Body of pancreas (tissue), 4 donors: Measurements from ENCODE around the gene FOXP1.
"Not testable (repeated sequence)": the region's sequence is repeated elsewhere in the genome, so short reads cannot be mapped to it uniquely, and the experiment has no call there.

Source experiments
- POLR2A ChIP-seq, 3 donors: fragments of 450-650 bp; IDR thresholded peaks; one replicate each; pipeline ENCODE4 v1.6.1; 2016; ENCODE audit warnings: antibody characterized with exemption in 3 of 3, mild to moderate bottlenecking in 2 of 3
- TF ChIP-seq, protein P1 (sequence below), 7 experiments: fragments of 450-650 bp in 4 of 7; fragments of 200-600 bp in 3 of 7; sonication (generic) in 3 of 7; IDR thresholded peaks; one replicate each; pipeline ENCODE4 v1.5.1; 2016 to 2019; ENCODE audit warnings: antibody characterized with exemption in 7 of 7

DNA sequence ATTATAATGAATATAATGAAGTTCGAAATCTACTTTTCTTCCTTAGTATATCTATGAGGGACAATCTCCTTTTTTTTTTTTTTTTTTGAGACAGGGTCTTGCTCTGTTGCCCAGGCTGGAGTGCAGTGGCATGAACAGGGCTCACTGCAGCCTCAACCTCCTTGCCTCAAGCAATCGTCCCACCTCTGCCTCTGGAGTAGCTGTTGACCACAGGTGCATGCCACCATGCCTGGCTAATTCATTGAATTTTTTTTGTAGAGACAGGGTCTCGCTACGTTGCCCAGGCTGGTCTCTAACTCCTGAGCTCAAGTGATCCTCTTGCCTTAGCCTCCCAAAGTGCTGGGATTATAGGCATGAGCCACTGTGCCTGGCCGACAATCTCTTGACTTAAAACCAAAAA, 607.5 kb downstream of the FOXP1 start:
- TF ChIP-seq, protein P1, sequence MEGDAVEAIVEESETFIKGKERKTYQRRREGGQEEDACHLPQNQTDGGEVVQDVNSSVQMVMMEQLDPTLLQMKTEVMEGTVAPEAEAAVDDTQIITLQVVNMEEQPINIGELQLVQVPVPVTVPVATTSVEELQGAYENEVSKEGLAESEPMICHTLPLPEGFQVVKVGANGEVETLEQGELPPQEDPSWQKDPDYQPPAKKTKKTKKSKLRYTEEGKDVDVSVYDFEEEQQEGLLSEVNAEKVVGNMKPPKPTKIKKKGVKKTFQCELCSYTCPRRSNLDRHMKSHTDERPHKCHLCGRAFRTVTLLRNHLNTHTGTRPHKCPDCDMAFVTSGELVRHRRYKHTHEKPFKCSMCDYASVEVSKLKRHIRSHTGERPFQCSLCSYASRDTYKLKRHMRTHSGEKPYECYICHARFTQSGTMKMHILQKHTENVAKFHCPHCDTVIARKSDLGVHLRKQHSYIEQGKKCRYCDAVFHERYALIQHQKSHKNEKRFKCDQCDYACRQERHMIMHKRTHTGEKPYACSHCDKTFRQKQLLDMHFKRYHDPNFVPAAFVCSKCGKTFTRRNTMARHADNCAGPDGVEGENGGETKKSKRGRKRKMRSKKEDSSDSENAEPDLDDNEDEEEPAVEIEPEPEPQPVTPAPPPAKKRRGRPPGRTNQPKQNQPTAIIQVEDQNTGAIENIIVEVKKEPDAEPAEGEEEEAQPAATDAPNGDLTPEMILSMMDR (IDR thresholded peaks at IDR 0.05) = not testable (repeated sequence)
- not testable (repeated sequence) for TF ChIP-seq POLR2A (IDR thresholded peaks at IDR 0.05)
